Testis (tissue), 2 donors: ENCODE measurements around the gene SLX9.

Experiments
- POLR2A ChIP-seq: fragments of 450-650 bp; IDR thresholded peaks from one replicate; pipeline ENCODE4 v1.6.1; 2017; ENCODE audit warnings: antibody characterized with exemption, mild to moderate bottlenecking, moderate library complexity
- TF ChIP-seq, protein P1 (sequence below), 3 experiments: fragments of 450-650 bp in 2 of 3; fragments of 200-600 bp in 1 of 3; sonication (generic) in 1 of 3; IDR thresholded peaks; one replicate each; pipeline ENCODE4 v1.5.1; 2016 to 2019; ENCODE audit warnings: antibody characterized with exemption in 3 of 3, mild to moderate bottlenecking in 2 of 3, moderate library complexity in 1 of 3

GRCh38 chr21:44893948-44894656, 45.7 kb upstream of the SLX9 start:
- TF ChIP-seq, protein P1, sequence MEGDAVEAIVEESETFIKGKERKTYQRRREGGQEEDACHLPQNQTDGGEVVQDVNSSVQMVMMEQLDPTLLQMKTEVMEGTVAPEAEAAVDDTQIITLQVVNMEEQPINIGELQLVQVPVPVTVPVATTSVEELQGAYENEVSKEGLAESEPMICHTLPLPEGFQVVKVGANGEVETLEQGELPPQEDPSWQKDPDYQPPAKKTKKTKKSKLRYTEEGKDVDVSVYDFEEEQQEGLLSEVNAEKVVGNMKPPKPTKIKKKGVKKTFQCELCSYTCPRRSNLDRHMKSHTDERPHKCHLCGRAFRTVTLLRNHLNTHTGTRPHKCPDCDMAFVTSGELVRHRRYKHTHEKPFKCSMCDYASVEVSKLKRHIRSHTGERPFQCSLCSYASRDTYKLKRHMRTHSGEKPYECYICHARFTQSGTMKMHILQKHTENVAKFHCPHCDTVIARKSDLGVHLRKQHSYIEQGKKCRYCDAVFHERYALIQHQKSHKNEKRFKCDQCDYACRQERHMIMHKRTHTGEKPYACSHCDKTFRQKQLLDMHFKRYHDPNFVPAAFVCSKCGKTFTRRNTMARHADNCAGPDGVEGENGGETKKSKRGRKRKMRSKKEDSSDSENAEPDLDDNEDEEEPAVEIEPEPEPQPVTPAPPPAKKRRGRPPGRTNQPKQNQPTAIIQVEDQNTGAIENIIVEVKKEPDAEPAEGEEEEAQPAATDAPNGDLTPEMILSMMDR (IDR thresholded peaks at IDR 0.05): no peak
- no peak for TF ChIP-seq POLR2A
